ENCODE results near the gene NAGLU. TPM values are rescaled to one million over a fixed set of nuclear protein-coding genes. Genes with fewer than 3 reads are reported as not detected.

Gene NAGLU
- total and polyA plus RNA-seq, 2 of the 13 experiments (the other 11 are each of a cell fraction or from before 2014, with no cell fraction given) = 28.2 to 40.1 TPM

DNA sequence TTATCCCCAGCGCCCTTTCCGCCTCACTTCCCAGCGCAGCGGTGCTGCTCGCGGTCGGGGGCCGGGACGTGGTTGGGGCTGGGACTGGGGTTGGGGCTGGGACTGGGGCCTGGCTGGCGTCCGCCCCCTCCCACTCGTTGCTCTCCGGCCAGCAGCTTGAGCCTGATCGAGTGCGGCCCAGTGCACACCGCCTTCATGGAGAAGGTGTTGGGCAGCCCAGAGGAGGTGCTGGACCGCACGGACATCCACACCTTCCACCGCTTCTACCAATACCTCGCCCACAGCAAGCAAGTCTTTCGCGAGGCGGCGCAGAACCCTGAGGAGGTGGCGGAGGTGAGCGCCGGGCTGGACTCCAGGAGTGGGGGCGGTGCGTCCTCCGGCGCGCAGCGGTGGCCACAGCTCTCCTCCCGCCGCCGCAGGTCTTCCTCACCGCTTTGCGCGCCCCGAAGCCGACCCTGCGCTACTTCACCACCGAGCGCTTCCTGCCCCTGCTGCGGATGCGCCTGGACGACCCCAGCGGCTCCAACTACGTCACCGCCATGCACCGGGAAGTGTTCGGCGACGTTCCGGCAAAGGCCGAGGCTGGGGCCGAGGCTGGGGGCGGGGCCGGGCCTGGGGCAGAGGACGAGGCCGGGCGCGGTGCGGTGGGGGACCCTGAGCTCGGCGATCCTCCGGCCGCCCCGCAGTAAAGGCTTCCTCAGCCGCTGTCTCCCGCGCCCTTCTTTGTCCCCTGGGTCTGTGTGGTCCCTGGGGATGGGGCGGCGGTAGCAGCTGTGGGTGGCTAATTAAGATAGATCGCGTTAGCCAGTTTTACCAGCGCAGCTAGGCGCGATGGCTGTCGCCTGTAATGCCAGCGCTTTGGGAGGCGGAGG is 18.4 kb downstream of the NAGLU start (continued):
- TF ChIP-seq RFXAP (CRISPR knock-in tag; IDR thresholded peaks at IDR 0.05; ENCODE audit: borderline replicate concordance) = peak; percentile 75; the same call in 1 of the 2 replicates
- TF ChIP-seq ZNF768 (CRISPR knock-in tag; IDR thresholded peaks at IDR 0.05) = peak; percentile 8
- TF ChIP-seq, protein P1, sequence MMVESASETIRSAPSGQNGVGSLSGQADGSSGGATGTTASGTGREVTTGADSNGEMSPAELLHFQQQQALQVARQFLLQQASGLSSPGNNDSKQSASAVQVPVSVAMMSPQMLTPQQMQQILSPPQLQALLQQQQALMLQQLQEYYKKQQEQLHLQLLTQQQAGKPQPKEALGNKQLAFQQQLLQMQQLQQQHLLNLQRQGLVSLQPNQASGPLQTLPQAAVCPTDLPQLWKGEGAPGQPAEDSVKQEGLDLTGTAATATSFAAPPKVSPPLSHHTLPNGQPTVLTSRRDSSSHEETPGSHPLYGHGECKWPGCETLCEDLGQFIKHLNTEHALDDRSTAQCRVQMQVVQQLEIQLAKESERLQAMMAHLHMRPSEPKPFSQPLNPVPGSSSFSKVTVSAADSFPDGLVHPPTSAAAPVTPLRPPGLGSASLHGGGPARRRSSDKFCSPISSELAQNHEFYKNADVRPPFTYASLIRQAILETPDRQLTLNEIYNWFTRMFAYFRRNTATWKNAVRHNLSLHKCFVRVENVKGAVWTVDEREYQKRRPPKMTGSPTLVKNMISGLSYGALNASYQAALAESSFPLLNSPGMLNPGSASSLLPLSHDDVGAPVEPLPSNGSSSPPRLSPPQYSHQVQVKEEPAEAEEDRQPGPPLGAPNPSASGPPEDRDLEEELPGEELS (CRISPR knock-in tag; IDR thresholded peaks at IDR 0.05) = peak; percentile 48
- TF ChIP-seq ZNF446 (CRISPR knock-in tag; IDR thresholded peaks at IDR 0.05) = peak; percentile 90; the same call in 1 of the 2 replicates
- no peak for TF ChIP-seq ZNF703 (CRISPR knock-in tag; IDR thresholded peaks at IDR 0.05; ENCODE audit: borderline replicate concordance)
- TF ChIP-seq PCBP1 (IDR thresholded peaks at IDR 0.05; ENCODE audit: borderline replicate concordance, low read depth, low read length) = 0 out of 2 replicates have a peak, but pooled peaks have one; percentile 67
- TF ChIP-seq, protein P2, sequence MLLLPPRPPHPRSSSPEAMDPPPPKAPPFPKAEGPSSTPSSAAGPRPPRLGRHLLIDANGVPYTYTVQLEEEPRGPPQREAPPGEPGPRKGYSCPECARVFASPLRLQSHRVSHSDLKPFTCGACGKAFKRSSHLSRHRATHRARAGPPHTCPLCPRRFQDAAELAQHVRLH (CRISPR knock-in tag; IDR thresholded peaks at IDR 0.05; ENCODE audit: borderline replicate concordance, low read depth) = peak; percentile 70; the same call in 1 of the 2 replicates
- TF ChIP-seq, protein P3, sequence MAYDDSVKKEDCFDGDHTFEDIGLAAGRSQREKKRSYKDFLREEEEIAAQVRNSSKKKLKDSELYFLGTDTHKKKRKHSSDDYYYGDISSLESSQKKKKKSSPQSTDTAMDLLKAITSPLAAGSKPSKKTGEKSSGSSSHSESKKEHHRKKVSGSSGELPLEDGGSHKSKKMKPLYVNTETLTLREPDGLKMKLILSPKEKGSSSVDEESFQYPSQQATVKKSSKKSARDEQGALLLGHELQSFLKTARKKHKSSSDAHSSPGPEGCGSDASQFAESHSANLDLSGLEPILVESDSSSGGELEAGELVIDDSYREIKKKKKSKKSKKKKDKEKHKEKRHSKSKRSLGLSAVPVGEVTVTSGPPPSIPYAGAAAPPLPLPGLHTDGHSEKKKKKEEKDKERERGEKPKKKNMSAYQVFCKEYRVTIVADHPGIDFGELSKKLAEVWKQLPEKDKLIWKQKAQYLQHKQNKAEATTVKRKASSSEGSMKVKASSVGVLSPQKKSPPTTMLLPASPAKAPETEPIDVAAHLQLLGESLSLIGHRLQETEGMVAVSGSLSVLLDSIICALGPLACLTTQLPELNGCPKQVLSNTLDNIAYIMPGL (CRISPR knock-in tag; IDR thresholded peaks at IDR 0.05; ENCODE audit: borderline replicate concordance in 1 of 2, low read depth in 1 of 2) = peak; percentile 87 to 97; a peak in 3 of 4 replicates
- TF ChIP-seq YEATS4 (CRISPR knock-in tag; IDR thresholded peaks at IDR 0.05; ENCODE audit: borderline replicate concordance) = peak; percentile 93
- no peak for TF ChIP-seq ZNF20 (CRISPR knock-in tag; IDR thresholded peaks at IDR 0.05)
- peak in 1 of 2 experiments; percentile 39; a peak in 1 of 4 replicates for TF ChIP-seq EP300 (IDR thresholded peaks at IDR 0.05; ENCODE audit: low read depth in 2 of 2, low read length in 2 of 2)
- no peak for TF ChIP-seq EP300 (CRISPR knock-in tag; IDR thresholded peaks at IDR 0.05; ENCODE audit: borderline replicate concordance)
- peak; percentile 76 for TF ChIP-seq MIXL1 (CRISPR knock-in tag; IDR thresholded peaks at IDR 0.05)
- peak; percentile 95 for TF ChIP-seq DNMT1 (CRISPR knock-in tag; IDR thresholded peaks at IDR 0.05)
- peak; percentile 74; the same call in 1 of the 2 replicates for TF ChIP-seq ZNF724P (CRISPR knock-in tag; IDR thresholded peaks at IDR 0.05; ENCODE audit: borderline replicate concordance)
- peak; percentile 98 for TF ChIP-seq ZNF792 (CRISPR knock-in tag; IDR thresholded peaks at IDR 0.05)
- no peak; the same call in 1 of the 2 replicates for TF ChIP-seq ZNF121 (CRISPR knock-in tag; IDR thresholded peaks at IDR 0.05)
- no peak; the same call in 1 of the 2 replicates for TF ChIP-seq RBAK (CRISPR knock-in tag; IDR thresholded peaks at IDR 0.05)
- TF ChIP-seq, protein P4, sequence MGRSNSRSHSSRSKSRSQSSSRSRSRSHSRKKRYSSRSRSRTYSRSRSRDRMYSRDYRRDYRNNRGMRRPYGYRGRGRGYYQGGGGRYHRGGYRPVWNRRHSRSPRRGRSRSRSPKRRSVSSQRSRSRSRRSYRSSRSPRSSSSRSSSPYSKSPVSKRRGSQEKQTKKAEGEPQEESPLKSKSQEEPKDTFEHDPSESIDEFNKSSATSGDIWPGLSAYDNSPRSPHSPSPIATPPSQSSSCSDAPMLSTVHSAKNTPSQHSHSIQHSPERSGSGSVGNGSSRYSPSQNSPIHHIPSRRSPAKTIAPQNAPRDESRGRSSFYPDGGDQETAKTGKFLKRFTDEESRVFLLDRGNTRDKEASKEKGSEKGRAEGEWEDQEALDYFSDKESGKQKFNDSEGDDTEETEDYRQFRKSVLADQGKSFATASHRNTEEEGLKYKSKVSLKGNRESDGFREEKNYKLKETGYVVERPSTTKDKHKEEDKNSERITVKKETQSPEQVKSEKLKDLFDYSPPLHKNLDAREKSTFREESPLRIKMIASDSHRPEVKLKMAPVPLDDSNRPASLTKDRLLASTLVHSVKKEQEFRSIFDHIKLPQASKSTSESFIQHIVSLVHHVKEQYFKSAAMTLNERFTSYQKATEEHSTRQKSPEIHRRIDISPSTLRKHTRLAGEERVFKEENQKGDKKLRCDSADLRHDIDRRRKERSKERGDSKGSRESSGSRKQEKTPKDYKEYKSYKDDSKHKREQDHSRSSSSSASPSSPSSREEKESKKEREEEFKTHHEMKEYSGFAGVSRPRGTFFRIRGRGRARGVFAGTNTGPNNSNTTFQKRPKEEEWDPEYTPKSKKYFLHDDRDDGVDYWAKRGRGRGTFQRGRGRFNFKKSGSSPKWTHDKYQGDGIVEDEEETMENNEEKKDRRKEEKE (IDR thresholded peaks at IDR 0.05) = no peak

All from HepG2 (cell line).